Measurements from ENCODE around the gene MUC13. TPM values are rescaled to one million over a fixed set of nuclear protein-coding genes. Genes with fewer than 3 reads are reported as not detected.
"Not testable (repeated sequence)": the region's sequence is repeated elsewhere in the genome, so short reads cannot be mapped to it uniquely, and the experiment has no call there.

Gene MUC13
- total RNA-seq, 2 experiments from 2014 or later, result not detected

GRCh38 chr3:124964387-124964786 lies 29.8 kb upstream of the MUC13 start:
- Mint-ChIP-seq H3K4me1 (peaks cover 4% of the 10 kb centered on the region), H3K27me3 (peaks cover 8% of the 10 kb centered on the region), H3K27ac (no peak overlapping the region), H3K9me3 (no peaks in the 10 kb centered on the region), H3K4me3 (no peak overlapping the region), H3K36me3 (ENCODE audit: low read depth) (peaks cover 4% of the 10 kb centered on the region)
- CTCF ChIA-PET, result no interaction called here
- DNase-seq, result no peak
- POLR2A ChIA-PET, result no interaction called here

DNA sequence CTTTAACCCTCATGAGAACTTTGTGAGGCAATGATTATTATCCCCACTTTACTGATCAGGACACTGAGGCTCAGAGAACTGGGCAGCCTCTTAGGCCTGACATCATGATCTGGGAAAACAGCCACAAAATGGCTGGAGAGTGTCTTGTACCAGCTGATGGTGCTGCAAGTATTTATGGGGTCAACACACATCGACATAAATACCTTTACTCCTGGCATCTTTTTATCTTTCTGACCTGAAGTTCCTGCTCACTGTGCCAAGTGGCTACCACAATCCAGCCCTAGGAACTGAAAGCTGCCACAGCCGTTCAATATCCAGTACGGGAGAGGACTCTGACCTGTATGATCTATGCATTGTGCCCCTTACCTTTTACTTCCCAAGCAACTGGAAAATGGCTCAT lies 29.2 kb upstream of the MUC13 start:
- H3K36me3 Mint-ChIP-seq (ENCODE audit: low read depth), result no peaks in the 10 kb centered on the region

GRCh38 chr3:124962403-124962940 lies 27.9 kb upstream of the MUC13 start:
- CTCF ChIA-PET, result no interaction called here
- no peak for DNase-seq
- POLR2A ChIA-PET, result no interaction called here
- Mint-ChIP-seq H3K36me3 (ENCODE audit: low read depth) (no peaks in the 10 kb centered on the region), H3K27me3 (peaks cover 9% of the 10 kb centered on the region), H3K4me3 (no peak overlapping the region), H3K4me1 (no peaks in the 10 kb centered on the region), H3K9me3 (no peaks in the 10 kb centered on the region), H3K27ac (no peak overlapping the region)

More for the DNA sequence above, 29.2 kb upstream of the MUC13 start:
- Mint-ChIP-seq H3K27ac (no peak overlapping the region), H3K4me1 (no peaks in the 10 kb centered on the region), H3K9me3 (no peaks in the 10 kb centered on the region), H3K27me3 (peaks cover 9% of the 10 kb centered on the region), H3K4me3 (no peak overlapping the region)
- no peak for DNase-seq
- ChIA-PET CTCF (no interaction called here), POLR2A (no interaction called here)

DNA sequence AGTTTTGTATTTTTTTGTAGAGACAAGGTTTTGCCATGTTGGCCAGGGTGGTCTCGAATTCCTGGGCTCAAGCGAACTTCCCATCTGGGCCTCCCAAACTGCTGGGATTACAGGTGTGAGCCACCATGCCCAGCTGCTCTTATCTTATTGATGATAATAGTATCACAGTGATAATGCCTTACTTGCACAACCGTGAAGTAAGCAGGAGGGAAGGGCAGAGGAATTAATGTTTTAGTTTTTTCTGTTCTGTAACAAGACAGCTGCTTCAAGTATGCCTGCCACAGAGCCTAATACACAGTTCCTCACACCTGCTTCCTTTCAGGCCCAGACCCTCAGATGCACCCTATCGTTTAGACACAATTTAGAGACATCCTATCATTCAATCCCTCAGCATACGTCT lies 26.1 kb upstream of the MUC13 start:
- POLR2A ChIA-PET, result no interaction called here
- peaks cover 9% of the 10 kb centered on the region for H3K27me3 Mint-ChIP-seq
- no peaks in the 10 kb centered on the region for H3K36me3 Mint-ChIP-seq (ENCODE audit: low read depth)
- no peaks in the 10 kb centered on the region for H3K4me1 Mint-ChIP-seq
- no peak for DNase-seq
- CTCF ChIA-PET, result no interaction called here
- no peak overlapping the region for H3K4me3 Mint-ChIP-seq
- no peaks in the 10 kb centered on the region for H3K9me3 Mint-ChIP-seq
- H3K27ac Mint-ChIP-seq, result no peak overlapping the region

DNA sequence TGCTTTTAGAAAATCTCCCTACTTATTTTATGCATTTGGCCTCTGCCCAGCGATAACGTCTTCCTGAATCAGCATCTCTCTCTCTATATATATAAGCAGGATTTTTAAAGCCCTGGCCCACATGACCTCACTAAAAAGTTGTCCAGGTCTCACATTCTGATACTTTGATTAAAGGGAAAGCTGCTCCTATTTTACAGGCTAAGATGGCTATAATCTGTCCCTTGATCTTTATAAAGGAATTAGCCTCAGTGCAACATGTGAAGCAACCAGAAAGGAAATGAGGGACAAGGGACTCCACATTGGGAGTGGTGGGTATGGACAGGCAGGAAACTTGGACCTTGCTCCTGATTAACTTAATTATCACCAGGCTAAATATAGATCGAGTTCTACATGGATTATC lies 25.6 kb upstream of the MUC13 start:
- H3K9me3 Mint-ChIP-seq, result no peaks in the 10 kb centered on the region
- H3K27me3 Mint-ChIP-seq, result peaks cover 14% of the 10 kb centered on the region
- no peak overlapping the region for H3K4me3 Mint-ChIP-seq
- no peak for DNase-seq
- no peaks in the 10 kb centered on the region for H3K36me3 Mint-ChIP-seq (ENCODE audit: low read depth)
- ChIA-PET POLR2A (no interaction called here), CTCF (no interaction called here)
- H3K4me1 Mint-ChIP-seq, result no peaks in the 10 kb centered on the region
- no peak overlapping the region for H3K27ac Mint-ChIP-seq

GRCh38 chr3:124957951-124958350 lies 23.4 kb upstream of the MUC13 start:
- H3K27me3 Mint-ChIP-seq, result peaks cover 21% of the 10 kb centered on the region
- H3K36me3 Mint-ChIP-seq (ENCODE audit: low read depth); H3K4me1 Mint-ChIP-seq; CTCF ChIA-PET; H3K4me3 Mint-ChIP-seq; H3K27ac Mint-ChIP-seq; H3K9me3 Mint-ChIP-seq; POLR2A ChIA-PET; DNase-seq: not testable (repeated sequence)

DNA sequence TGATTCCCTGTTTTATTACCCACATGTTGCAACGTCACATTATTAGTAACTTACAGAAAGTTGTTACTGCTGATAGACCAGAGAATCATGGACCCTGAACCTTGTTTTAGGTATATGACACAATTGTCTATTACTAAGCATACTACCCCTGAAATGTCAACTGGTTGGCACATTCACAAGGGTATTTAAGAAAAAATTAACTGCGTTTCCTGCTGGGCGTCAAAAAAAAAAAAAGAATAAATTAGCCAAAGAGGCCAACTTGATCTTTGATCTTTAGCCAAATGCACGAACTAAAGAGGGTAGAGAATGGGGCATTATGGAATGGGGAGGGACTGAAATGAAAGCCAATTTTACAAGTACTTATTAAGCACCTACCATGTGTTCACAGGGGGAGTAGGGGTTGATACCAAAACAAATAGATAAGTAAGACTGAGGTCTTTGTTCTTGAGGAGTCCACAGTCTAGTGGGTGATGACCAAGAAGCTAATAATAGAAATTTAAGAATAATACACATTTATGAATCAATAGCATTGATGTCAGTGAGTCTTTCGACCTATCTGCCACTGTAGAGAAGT lies 17.8 kb upstream of the MUC13 start:
- no peaks in the 10 kb centered on the region for H3K36me3 Mint-ChIP-seq (ENCODE audit: low read depth)
- H3K4me1 Mint-ChIP-seq, result no peaks in the 10 kb centered on the region
- no peak overlapping the region for H3K27ac Mint-ChIP-seq
- no peak overlapping the region for H3K4me3 Mint-ChIP-seq
- ChIA-PET CTCF (interaction anchor here (0.6 to 1.0 kb wide), 2 partner anchors 191 to 1480 kb away, joined by 3 to 5 read pairs; no protein-coding TSS in a partner anchor), POLR2A (no interaction called here)
- no peaks in the 10 kb centered on the region for H3K9me3 Mint-ChIP-seq
- no peak for DNase-seq
- peaks cover 37% of the 10 kb centered on the region for H3K27me3 Mint-ChIP-seq

- no peak overlapping the region for H3K27ac Mint-ChIP-seq
Measured at GRCh38 chr3:124951511-124952281, 17.1 kb upstream of the MUC13 start.

DNA sequence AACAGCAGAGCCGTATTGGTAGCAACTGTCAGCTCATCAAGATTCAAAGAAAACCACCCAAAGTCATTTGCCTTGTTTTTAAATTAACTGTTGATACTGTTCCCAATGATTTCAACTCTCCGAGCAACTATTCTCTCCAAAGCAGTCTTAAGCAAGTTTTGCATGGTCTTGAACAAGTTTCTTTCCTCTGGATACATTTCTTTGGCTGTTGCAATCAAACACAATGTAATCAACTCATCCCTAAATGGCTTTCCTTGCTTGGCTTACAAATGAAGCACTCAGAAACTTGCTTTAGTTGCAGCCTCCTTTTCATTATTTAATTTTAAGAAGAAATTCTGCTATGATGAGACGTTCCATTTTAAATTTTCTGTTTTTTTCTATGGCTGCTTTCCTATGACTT lies 15.5 kb upstream of the MUC13 start:
- CTCF ChIA-PET, result no interaction called here
- Mint-ChIP-seq H3K27me3 (peaks cover 34% of the 10 kb centered on the region), H3K4me1 (no peaks in the 10 kb centered on the region), H3K36me3 (ENCODE audit: low read depth) (no peaks in the 10 kb centered on the region), H3K4me3 (no peak overlapping the region), H3K27ac (no peak overlapping the region), H3K9me3 (no peaks in the 10 kb centered on the region)
- DNase-seq, result no peak
- POLR2A ChIA-PET, result no interaction called here

More at GRCh38 chr3:124951511-124952281, 17.1 kb upstream of the MUC13 start:
- Mint-ChIP-seq H3K36me3 (ENCODE audit: low read depth) (no peaks in the 10 kb centered on the region), H3K27me3 (peaks cover 37% of the 10 kb centered on the region), H3K4me1 (no peaks in the 10 kb centered on the region), H3K9me3 (no peaks in the 10 kb centered on the region), H3K4me3 (no peak overlapping the region)
- ChIA-PET POLR2A (no interaction called here), CTCF (interaction anchor here (0.6 kb wide), 1 partner anchor 1479 kb away, joined by 5 read pairs; no protein-coding TSS in a partner anchor)
- DNase-seq, result no peak

DNA sequence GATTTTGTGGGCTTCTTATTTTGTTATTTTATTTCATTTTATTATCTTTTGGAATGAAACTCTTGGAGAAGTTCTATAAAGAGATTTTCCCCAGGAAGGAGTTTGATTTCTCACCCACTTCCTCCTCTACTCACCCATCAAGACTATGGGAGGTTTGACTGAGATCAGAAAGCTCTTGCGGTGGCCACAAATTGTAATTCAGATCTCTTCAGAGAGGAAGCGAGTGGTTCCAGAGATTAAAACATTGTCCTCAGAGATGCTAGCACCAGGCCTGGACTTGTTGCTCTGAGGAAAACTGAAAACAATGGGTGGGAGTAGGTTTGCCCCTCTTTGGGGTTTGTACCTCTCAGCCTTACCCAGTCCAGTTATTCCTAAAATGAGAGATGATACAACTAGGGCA lies 8.1 kb upstream of the MUC13 start:
- H3K9me3 Mint-ChIP-seq, result no peaks in the 10 kb centered on the region
- no peaks in the 10 kb centered on the region for H3K36me3 Mint-ChIP-seq (ENCODE audit: low read depth)
- POLR2A ChIA-PET, result no interaction called here
- H3K4me1 Mint-ChIP-seq, result no peaks in the 10 kb centered on the region
- H3K4me3 Mint-ChIP-seq, result no peak overlapping the region
- no peak overlapping the region for H3K27ac Mint-ChIP-seq
- CTCF ChIA-PET, result no interaction called here
- H3K27me3 Mint-ChIP-seq, result peaks cover 16% of the 10 kb centered on the region
- no peak for DNase-seq

- CTCF ChIA-PET, result no interaction called here
- no peak overlapping the region for H3K4me3 Mint-ChIP-seq
- H3K36me3 Mint-ChIP-seq (ENCODE audit: low read depth), result no peaks in the 10 kb centered on the region
- H3K27me3 Mint-ChIP-seq, result peaks cover 21% of the 10 kb centered on the region
- no peak for DNase-seq
- no peaks in the 10 kb centered on the region for H3K9me3 Mint-ChIP-seq
- POLR2A ChIA-PET, result no interaction called here
- no peaks in the 10 kb centered on the region for H3K4me1 Mint-ChIP-seq
- H3K27ac Mint-ChIP-seq, result no peak overlapping the region
Measured at GRCh38 chr3:124941771-124942170, 7.2 kb upstream of the MUC13 start.

DNA sequence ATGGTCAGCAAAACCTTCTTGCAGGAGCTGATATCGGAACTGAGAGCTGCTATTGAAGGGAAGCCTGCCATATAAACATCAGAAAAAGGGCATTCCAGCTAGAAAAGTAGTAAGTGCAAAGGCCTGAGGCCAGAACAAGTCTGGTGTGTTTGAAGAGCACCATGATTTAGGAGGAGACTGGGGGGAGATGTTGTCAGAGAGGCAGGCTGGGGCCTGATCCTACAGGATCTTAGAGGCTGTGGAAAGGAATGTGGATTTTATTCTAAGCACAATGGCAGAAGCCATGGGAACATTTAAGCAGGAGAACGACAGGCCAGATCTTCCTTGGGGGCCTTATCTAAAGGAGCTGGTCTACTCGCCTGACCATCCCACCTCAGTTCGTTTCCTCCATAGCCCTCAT lies 5.1 kb upstream of the MUC13 start:
- peaks cover 21% of the 10 kb centered on the region for H3K27me3 Mint-ChIP-seq
- no peaks in the 10 kb centered on the region for H3K36me3 Mint-ChIP-seq (ENCODE audit: low read depth)
- no peaks in the 10 kb centered on the region for H3K9me3 Mint-ChIP-seq
- H3K4me1 Mint-ChIP-seq, result no peaks in the 10 kb centered on the region
- H3K4me3 Mint-ChIP-seq, result no peak overlapping the region
- H3K27ac Mint-ChIP-seq, result no peak overlapping the region
- DNase-seq, result no peak
- ChIA-PET CTCF (interaction anchor here (1.7 to 2.0 kb wide), 2 partner anchors 11 to 38 kb away, joined by 4 to 5 read pairs; no protein-coding TSS in a partner anchor), POLR2A (no interaction called here)

DNA sequence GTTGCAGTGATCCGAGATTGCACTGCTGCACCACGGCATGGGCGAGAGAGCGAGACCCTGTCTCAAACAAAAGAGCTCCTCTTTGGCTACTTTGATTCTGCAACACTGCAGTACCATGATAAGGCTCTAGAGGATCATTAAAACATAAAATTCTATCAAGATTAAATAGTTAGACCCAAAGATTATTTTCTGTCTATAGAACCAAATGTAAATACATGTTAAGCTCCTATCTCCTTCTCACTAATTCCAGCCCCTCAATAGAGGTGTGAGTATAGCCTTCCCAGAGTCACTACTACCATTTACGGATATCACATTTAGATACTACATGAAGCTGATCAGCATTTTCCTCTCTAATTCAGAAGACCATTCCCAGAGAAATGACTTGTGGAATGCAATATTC lies 4.3 kb upstream of the MUC13 start:
- no peaks in the 10 kb centered on the region for H3K9me3 Mint-ChIP-seq
- H3K27ac Mint-ChIP-seq, result no peak overlapping the region
- POLR2A ChIA-PET, result no interaction called here
- no peaks in the 10 kb centered on the region for H3K36me3 Mint-ChIP-seq (ENCODE audit: low read depth)
- H3K27me3 Mint-ChIP-seq, result peaks cover 21% of the 10 kb centered on the region
- no peak for DNase-seq
- CTCF ChIA-PET, result interaction anchor here (1.7 to 2.0 kb wide), 2 partner anchors 10 to 38 kb away, joined by 4 to 5 read pairs; no protein-coding TSS in a partner anchor
- H3K4me3 Mint-ChIP-seq, result no peak overlapping the region
- no peaks in the 10 kb centered on the region for H3K4me1 Mint-ChIP-seq

DNA sequence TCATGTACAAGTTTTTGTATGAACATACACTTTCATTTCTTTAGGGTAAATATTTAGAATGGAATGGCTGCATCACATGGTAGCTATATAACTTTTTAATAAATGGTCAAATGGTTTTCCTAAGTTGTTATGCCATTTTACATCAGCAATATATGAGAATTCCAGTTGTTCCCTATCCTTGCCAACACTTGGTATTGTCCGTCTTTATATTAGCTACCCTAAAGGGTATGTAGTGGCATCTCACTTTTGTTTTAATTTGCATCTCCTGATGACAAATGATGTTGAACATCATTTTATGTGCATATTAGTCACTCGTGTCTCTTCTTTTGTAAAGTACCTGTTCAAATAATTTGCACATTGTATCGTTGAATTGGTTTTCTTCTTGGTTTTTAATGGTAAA lies 2.5 kb upstream of the MUC13 start:
- Mint-ChIP-seq H3K27me3 (peaks cover 30% of the 10 kb centered on the region), H3K9me3 (no peaks in the 10 kb centered on the region), H3K36me3 (ENCODE audit: low read depth) (no peaks in the 10 kb centered on the region), H3K27ac (no peak overlapping the region), H3K4me1 (no peaks in the 10 kb centered on the region), H3K4me3 (no peak overlapping the region)
- POLR2A ChIA-PET, result no interaction called here
- no peak for DNase-seq
- CTCF ChIA-PET, result interaction anchor here (2.4 kb wide), 1 partner anchor 9 kb away, joined by 7 read pairs; no protein-coding TSS in a partner anchor

All from activated CD4-positive, alpha-beta memory T cell treated with anti-CD3 and anti-CD28 coated beads, Interleukin-2, amount 10 ng/mL, durations not matched to agents 7 days and 5 days (primary cell).